A204.1 (cell line): ENCODE data around the gene RFT1.
A peak's percentile ranks its signal among the peaks of the same experiment; 100 is the strongest.

Experiments
- FAIRE-seq: peaks from 2 replicates; lab custom pipeline; 2012; peaks lifted over from hg19 to GRCh38; lab: Jason Lieb, UNC

RFT1 gene, protein sequence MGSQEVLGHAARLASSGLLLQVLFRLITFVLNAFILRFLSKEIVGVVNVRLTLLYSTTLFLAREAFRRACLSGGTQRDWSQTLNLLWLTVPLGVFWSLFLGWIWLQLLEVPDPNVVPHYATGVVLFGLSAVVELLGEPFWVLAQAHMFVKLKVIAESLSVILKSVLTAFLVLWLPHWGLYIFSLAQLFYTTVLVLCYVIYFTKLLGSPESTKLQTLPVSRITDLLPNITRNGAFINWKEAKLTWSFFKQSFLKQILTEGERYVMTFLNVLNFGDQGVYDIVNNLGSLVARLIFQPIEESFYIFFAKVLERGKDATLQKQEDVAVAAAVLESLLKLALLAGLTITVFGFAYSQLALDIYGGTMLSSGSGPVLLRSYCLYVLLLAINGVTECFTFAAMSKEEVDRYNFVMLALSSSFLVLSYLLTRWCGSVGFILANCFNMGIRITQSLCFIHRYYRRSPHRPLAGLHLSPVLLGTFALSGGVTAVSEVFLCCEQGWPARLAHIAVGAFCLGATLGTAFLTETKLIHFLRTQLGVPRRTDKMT

DNA sequence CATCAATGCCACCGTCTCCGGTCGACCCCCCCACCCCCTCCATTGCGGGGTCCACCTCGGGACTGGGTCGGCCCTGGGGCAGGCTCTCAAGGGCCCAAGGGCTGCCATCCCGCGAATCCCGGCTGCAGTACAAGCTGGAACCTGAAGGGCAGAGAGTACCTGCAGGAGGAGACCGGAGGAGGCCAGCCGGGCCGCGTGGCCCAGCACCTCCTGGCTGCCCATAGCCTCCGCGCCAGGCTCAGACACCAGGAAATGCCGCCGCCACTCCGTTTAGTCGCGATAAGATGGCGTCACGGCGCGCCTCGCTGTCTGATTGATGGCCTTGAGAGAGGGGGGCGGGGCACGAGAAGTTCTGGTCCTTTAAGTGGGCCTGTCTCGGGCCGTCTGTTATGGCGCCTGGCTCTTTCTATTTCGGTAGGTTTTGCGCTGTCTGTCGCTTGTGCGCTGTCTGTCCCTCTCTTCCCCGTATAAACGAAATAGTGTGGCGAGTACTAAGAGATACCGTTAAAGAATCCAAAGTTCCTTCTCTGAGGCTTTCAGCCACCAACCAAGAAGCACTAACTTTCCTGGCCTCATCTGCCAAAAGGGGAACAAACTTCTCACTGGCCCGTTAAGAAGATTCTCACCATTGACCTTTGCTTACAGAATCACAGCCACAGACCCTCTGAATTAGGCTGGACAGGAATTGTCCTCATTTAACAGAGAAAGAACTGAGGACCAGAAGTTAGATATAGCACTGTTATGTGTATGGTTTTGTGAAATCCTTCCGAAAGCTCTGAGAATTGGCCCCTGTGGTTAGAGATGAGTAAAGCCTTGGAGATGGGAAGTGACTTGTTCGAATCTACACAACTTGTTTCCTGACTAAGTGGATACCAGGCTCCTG lies at the start of gene RFT1:
Gene RFT1, minus strand, starts transcription at position 257 of the 883 bp plus-strand sequence. Its CDS starts 35 bp downstream, at position 222.
- FAIRE-seq: peak; percentile 66

GRCh38 chr3:53179580-53179979 lies 49.3 kb upstream of the RFT1 start:
- FAIRE-seq: no peak

- FAIRE-seq: no peak
Observed at GRCh38 chr3:53178246-53178645, 48.0 kb upstream of the RFT1 start.

- no peak for FAIRE-seq
Observed at GRCh38 chr3:53175613-53176540, 45.6 kb upstream of the RFT1 start.

DNA sequence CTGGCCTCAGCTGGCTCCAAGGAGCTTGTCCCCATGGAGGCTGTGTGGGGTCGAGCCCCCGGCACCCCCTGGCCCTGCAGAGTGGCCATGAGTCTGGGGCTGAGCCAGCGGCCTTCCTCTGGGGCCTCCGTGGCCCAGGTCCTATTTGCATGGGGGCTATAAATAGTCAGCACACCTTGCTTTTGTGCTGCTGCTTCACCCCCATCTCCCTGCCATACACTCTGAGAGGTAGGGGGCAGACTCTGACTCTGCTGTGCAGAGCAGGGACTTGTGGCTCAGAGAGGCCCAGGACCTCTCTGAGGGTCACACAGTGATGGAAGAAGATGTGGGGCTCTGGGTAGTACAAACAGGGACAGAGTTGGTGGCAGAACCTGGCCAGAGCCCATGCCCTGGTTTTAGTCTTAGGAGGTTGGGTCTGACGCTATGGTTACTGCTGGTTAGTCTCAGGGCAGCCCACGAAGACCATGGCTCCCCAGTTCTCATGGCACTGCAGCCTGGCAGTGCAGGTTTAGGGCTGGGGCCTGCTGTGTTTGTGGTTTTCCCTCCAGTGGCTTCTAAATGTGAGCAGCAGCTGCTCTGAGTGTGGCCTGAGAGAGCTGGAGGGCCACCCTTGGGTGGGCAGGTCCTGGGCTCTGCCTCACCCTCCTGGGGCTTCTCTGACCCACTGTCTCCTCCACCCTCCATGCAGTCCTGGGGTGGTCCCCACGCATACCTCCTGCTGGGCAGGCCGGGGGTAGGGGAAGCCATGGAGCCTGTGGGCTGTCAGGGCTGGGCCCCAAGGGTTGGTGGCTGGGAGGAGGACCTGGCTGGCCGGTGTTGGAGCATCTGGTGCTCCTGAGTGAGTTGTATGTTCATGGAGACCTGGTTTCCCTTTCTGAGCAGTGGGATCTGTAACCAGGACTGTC lies 44.4 kb upstream of the RFT1 start:
- FAIRE-seq: no peak

DNA sequence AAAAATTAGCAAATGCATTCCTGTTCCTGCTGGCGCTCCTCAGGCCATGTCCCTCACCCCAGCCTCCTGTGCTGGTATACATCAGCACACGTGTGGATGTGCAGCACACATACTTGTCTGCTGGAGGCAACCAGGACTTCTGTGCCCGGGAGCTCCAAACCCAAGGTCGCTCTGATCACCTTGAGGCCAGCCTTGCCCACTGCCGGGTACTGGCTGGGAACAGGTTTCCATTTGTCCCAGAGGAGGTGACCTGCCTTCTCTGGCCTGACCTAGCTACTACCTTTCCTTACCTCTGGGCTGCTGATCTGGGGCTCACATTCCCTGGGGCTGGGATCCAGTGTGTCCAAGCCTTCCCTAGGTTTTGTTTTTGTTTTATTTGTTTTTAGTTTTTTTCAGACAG lies 42.9 kb upstream of the RFT1 start:
- FAIRE-seq: no peak

DNA sequence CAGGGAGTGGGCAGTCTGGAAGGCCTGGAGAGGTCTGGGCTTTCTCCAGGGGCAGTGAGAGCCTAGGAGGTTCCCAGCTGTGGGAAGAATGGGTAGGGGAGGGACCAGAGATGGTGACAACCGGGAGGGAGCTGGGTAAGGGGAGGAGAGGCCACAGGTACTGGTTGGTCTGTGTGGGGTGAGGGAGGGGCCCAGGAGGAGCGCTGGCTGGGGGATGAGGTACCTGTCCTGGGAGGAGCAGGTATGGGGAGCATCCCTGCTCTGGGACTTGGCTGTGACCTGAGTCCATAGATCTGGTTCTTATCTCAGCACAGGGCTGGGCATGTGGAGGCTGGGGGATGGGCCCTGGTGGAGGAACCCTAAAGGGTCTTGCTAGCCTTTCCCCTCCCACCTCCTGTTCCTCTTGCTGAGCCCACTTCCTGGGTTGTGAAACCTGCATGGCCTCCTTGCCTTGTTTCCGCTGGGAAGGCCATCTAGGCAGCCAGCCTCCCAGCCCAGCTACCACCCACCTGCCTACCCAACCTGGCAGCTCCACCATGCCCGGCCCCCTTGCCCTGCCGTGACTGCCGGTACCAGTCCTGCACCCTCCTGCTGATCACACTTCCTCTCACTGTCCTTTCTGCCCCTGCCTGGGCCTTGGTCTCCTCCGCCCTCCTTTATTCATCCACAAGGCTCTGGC lies 41.7 kb upstream of the RFT1 start:
- FAIRE-seq: no peak

GRCh38 chr3:53171064-53171418 lies 40.8 kb upstream of the RFT1 start:
- FAIRE-seq: no peak

GRCh38 chr3:53170325-53171063 lies 40.3 kb upstream of the RFT1 start:
- FAIRE-seq: no peak

- no peak for FAIRE-seq
Observed at GRCh38 chr3:53169832-53170324, 39.6 kb upstream of the RFT1 start.

- FAIRE-seq: no peak
Observed at GRCh38 chr3:53169045-53169831, 39.0 kb upstream of the RFT1 start.

DNA sequence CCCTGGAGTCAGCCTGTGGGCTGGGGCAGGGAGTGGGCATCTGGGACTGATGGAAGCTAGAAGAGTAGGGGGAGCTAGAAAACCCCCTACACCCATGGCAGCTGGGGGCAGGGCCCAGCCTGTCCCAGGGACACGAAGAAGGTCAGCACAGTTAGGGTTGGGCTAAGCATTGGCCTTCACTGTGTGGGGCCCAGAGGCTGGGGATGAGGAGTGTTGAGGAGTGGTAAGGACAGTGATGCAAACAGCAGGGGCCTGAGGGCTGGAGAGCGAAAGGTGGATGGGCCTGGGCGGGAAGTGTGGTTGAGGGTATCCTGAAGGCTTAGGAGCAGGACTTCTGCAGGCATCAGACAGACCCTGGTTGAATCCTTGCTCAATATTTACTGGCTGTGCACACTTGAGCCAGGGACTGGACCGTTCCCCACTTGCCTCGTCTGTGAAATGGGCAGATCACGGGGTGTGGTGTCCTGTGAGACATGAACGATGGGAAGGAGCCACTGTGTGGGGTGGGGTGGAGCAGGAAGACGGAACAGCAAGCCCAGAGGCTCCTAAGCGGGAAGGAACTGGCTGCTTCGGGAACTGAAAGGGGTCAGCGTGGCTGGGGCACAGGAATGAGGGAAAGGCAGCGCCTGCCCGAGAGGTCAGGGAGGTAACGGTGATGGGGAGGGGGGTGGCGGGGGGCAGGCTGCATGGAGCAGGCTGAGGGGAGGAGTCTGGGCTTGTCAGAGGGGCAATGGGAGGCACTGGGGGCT lies 38.1 kb upstream of the RFT1 start:
- no peak for FAIRE-seq

DNA sequence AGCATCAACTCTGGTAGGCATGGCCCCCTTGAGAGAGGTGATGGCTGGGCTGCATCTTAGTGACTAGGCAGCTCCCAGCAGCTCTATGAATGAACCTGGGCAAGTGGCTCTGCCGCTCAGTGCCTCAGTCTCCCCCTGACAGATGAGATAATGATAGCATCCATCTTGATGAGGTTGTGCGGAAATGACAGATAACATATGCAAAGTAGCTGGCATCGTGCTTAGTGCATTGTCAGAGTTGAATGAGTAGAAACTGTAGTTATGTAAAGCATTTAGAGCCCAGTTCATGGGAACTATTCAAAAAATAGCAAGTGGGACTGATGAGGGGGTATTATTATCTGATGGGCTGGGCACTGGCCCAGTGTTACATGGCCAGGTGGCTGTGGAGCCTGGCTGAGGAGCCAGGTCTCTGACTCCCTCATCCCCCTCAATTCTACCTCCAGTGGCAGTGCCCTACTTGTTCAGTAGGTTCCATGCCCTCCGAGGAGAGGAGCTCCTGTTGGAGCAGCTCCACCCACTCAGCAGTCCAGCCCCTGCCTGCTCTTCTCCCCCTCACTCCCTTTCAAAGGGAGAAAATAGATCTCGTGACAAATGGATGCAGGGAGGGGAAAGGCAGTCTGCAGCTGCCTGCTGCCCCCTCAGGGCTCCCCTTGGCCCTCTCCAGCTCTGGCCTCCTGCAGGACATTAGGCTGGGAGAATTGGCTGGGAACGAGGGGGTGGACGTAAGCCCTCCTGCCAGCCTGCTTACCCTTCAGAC lies 37.4 kb upstream of the RFT1 start:
- FAIRE-seq: no peak

DNA sequence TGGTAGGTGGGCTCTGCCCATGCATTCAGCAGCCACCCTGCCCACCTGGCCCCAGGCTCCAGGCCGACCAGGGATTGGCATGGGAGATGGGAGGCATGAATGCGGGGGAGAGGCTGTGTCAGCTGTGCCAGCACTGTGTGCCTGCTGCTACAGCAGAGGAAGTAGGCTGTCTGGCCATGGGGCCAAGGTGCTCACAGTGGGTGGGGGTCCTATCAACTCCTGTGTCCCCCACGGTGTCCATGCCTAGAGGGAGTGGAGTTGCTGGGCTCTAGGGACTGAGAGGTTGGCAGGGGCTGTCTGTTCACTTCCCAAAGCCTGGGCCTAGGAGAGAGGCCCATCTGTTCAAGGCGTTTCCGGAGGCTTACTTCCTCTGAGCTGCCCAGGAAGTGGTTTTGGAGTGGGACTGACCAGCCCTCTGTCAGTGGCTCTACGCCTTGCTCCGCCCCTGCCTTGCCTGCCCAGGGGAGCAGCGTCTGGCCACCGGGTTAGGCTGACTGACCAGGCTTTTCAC lies 36.6 kb upstream of the RFT1 start:
- no peak for FAIRE-seq

DNA sequence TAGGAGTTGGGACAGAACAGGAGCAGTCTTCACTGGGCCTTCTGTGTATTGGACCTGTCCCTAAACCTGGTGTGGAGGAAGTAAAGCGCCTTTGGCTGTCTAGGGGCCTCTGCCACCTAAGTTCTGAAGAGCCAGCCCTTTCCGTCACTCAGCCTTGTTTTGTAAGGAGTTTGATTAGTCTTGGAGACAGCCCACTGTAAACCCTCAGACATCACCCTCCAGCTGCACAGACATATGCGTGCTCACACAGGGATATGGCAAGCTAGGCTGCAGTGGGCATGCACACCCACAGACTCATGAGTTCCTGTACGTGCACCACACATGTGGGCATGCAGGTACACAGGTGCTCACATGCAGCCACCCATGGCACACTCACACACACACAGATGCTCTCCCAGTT lies 36.0 kb upstream of the RFT1 start:
- FAIRE-seq: no peak

DNA sequence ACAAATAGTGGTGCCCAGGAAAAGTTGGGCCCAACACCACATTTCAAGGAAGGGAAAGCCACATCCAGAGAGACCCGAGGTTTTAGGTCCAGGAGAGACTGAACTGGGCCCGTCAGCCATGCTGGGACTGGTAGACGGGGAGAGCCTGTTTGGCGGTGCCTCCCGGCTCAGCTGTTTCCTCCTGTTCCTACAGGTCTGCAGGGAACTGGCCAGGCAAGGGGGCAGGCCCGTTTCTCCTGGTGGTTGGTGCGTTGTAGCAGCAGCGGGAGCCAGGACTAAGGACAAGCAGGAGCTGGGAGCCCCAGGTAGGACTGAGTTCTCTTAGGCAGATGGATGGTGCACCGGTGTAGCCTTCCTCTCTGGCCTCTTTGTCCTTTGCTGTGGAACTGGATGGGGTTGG lies 34.7 kb upstream of the RFT1 start:
- FAIRE-seq: no peak
